Measurements from ENCODE around the gene TBC1D1. TPM values are rescaled to one million over a fixed set of nuclear protein-coding genes. Genes with fewer than 3 reads are reported as not detected.

Gene TBC1D1
- total RNA-seq, 1 experiment from 2014 or later = 89.0 TPM

DNA sequence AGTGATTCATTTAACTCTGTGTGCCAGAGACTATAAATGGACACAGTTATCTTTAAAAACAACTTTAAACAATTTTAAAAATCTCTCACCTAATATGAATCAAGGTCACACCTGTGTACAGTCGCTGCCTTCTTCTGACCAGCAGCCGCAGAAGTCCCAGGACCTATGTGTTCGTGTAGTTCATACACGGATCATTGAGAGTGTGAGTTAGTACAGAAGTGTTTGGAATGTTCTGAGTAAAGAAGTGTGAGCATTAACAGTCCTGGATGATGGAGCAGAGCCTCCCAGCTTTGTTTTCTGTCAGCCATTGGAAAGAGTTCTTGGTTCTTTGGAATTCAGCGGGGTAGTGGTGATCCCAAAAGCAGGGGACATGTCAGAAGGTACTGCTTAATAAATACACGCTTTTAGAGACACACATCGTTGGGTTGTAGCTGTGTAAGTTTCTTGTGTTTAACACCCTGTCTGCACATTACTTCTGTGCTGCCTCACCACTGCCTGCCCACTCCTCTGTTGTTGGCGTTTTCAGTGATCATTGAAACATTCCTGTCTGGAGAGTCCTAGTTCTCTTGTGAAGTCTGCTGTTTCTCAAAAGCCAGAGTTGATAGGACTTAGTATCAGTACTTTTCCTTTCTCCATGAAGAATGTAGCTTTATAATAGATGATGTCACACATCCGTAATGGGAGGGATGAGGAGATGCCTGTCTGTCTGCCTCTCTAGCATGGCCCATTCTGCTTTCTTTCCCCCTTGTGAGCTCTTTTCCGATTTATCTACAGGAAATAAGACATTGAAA lies 159.9 kb downstream of the TBC1D1 start:
- no peaks in the 10 kb centered on the region for H3K9me3 ChIP-seq (ENCODE audit: low read length)
- peak overlapping the region; percentile 68 for H3K27ac ChIP-seq (ENCODE audit: low read length)
- H3K4me1 ChIP-seq (ENCODE audit: insufficient read depth, low read length) = peaks cover 30% of the 10 kb centered on the region
- H3K36me3 ChIP-seq (ENCODE audit: low read depth, low read length) = no peaks in the 10 kb centered on the region
- no peak overlapping the region for H3K9ac ChIP-seq (ENCODE audit: low read length)
- no peaks in the 10 kb centered on the region for H3K79me2 ChIP-seq (ENCODE audit: low read length)
- no peaks in the 10 kb centered on the region for H4K20me1 ChIP-seq (ENCODE audit: low read length)
- H2AFZ ChIP-seq (ENCODE audit: low read length) = no peak overlapping the region
- H3K27me3 ChIP-seq (ENCODE audit: low read length) = no peaks in the 10 kb centered on the region
- BruUV-seq (replicated peaks) = no TSS peak
- ATAC-seq (no peak), DNase-seq (no peak)
- no peaks in the 10 kb centered on the region for H3F3A ChIP-seq (ENCODE audit: low read length, unreplicated experiment)
- POLR2A ChIA-PET (ENCODE audit: unreplicated experiment) = no interaction called here
- H3K4me2 ChIP-seq (ENCODE audit: low read length) = peak overlapping the region; percentile 77
- H3K9me2 ChIP-seq (replicated peaks; ENCODE audit: low read length) = no peaks in the 10 kb centered on the region
- peak overlapping the region; percentile 60; the same call in 1 of the 2 replicates for H3K4me3 ChIP-seq (ENCODE audit: low read length)
- CTCF ChIA-PET = no interaction called here
- no peak for TF ChIP-seq EZH2 (IDR thresholded peaks at IDR 0.05; ENCODE audit: low read length, unreplicated experiment)
- no peak for TF ChIP-seq EZH2phosphoT487 (IDR thresholded peaks at IDR 0.05; ENCODE audit: borderline replicate concordance, low read length)
- TF ChIP-seq, protein P1, sequence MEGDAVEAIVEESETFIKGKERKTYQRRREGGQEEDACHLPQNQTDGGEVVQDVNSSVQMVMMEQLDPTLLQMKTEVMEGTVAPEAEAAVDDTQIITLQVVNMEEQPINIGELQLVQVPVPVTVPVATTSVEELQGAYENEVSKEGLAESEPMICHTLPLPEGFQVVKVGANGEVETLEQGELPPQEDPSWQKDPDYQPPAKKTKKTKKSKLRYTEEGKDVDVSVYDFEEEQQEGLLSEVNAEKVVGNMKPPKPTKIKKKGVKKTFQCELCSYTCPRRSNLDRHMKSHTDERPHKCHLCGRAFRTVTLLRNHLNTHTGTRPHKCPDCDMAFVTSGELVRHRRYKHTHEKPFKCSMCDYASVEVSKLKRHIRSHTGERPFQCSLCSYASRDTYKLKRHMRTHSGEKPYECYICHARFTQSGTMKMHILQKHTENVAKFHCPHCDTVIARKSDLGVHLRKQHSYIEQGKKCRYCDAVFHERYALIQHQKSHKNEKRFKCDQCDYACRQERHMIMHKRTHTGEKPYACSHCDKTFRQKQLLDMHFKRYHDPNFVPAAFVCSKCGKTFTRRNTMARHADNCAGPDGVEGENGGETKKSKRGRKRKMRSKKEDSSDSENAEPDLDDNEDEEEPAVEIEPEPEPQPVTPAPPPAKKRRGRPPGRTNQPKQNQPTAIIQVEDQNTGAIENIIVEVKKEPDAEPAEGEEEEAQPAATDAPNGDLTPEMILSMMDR (conservative IDR thresholded peaks at IDR 0.05; ENCODE audit: low read depth, low read length) = no peak
- intact Hi-C loops (cut with micrococcal nuclease) = loop anchor here (5.0 kb wide), 1 partner anchor 622 kb away; no protein-coding TSS in a partner anchor

DNA sequence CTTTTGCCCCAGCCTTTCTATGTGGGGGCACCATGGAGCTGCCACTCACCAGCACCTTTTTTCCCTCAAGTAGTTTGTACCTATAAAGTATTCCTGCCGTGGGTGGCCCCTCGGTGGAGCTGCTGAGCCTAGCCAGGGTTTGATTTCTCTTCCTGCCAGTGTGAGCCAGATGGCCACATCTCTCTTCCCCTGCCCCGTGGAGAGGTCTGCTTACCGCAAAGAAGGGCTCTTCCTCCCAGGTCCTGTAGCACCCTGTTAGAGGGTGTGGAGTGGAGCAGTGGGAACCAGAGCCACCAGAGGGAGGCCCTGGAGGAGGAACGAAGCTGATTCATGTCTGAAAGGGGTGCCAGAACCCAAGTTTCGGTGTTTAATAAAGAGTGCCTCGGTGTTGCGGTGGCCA lies 164.7 kb downstream of the TBC1D1 start:
- no TSS peak for BruUV-seq (replicated peaks)
- no peaks in the 10 kb centered on the region for H3K9me2 ChIP-seq (replicated peaks; ENCODE audit: low read length)
- DNase-seq (no peak), ATAC-seq (no peak)
- H2AFZ ChIP-seq (ENCODE audit: low read length) = no peak overlapping the region
- no peaks in the 10 kb centered on the region for H4K20me1 ChIP-seq (ENCODE audit: low read length)
- no peak overlapping the region for H3K9ac ChIP-seq (ENCODE audit: low read length)
- H3K79me2 ChIP-seq (ENCODE audit: low read length) = no peaks in the 10 kb centered on the region
- H3K36me3 ChIP-seq (ENCODE audit: low read depth, low read length) = no peaks in the 10 kb centered on the region
- H3K27me3 ChIP-seq (ENCODE audit: low read length) = no peaks in the 10 kb centered on the region
- H3K4me1 ChIP-seq (ENCODE audit: insufficient read depth, low read length) = peaks cover 2% of the 10 kb centered on the region
- TF ChIP-seq EZH2 (IDR thresholded peaks at IDR 0.05; ENCODE audit: low read length, unreplicated experiment) (no peak), EZH2phosphoT487 (IDR thresholded peaks at IDR 0.05; ENCODE audit: borderline replicate concordance, low read length) (no peak)
- intact Hi-C loops (cut with micrococcal nuclease) = no loop called here
- H3F3A ChIP-seq (ENCODE audit: low read length, unreplicated experiment) = no peaks in the 10 kb centered on the region
- H3K4me3 ChIP-seq (ENCODE audit: low read length) = no peak overlapping the region
- H3K4me2 ChIP-seq (ENCODE audit: low read length) = no peak overlapping the region
- ChIA-PET CTCF (no interaction called here), POLR2A (ENCODE audit: unreplicated experiment) (no interaction called here)
- H3K9me3 ChIP-seq (ENCODE audit: low read length) = no peaks in the 10 kb centered on the region
- H3K27ac ChIP-seq (ENCODE audit: low read length) = no peak overlapping the region

DNA sequence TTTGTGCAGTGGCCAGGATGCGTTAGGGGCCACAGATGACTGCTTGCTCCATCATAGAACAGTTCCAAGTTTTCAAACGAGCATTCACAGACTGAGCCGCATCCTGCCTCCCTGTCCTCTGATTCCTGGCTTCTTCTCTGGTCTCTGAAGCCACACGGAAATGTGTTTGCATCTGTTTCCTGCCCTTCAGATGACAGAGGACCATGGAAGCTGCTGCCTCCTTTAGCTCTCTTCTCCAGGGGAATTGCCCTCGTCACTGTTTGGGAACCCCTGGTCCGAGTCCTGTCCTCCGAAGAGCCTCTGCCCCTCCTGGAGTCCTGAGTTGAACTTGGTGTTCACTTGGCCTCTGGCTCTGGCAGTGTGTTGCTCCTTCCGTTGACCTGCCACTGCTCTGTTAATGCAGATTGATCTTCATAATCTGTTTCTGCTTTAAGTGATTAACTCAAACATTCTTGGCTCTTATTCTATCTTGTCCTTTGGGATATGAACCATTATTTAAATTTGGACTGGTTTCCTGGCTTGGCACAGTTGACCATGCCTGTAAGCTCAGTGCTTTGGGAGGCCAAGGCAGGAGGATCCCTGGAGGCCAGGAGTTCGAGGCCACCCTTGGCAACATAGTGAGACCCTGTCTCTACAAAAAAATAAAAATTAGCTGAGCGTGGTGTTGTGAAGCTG lies 165.3 kb downstream of the TBC1D1 start:
- H3K9me3 ChIP-seq (ENCODE audit: low read length) = no peaks in the 10 kb centered on the region
- ATAC-seq = no peak
- H3K4me2 ChIP-seq (ENCODE audit: low read length) = no peak overlapping the region
- no peaks in the 10 kb centered on the region for H3K79me2 ChIP-seq (ENCODE audit: low read length)
- POLR2A ChIA-PET (ENCODE audit: unreplicated experiment) = no interaction called here
- intact Hi-C loops (cut with micrococcal nuclease) = no loop called here
- no peak overlapping the region for H3K4me3 ChIP-seq (ENCODE audit: low read length)
- no peaks in the 10 kb centered on the region for H3K9me2 ChIP-seq (replicated peaks; ENCODE audit: low read length)
- H3K27me3 ChIP-seq (ENCODE audit: low read length) = no peaks in the 10 kb centered on the region
- no peak overlapping the region for H3K27ac ChIP-seq (ENCODE audit: low read length)
- no peak for TF ChIP-seq EZH2 (IDR thresholded peaks at IDR 0.05; ENCODE audit: low read length, unreplicated experiment)
- no peak for TF ChIP-seq EZH2phosphoT487 (IDR thresholded peaks at IDR 0.05; ENCODE audit: borderline replicate concordance, low read length)
- TF ChIP-seq, protein P1 (conservative IDR thresholded peaks at IDR 0.05; ENCODE audit: low read depth, low read length) = no peak
- no peak overlapping the region for H3K9ac ChIP-seq (ENCODE audit: low read length)
- no peaks in the 10 kb centered on the region for H3F3A ChIP-seq (ENCODE audit: low read length, unreplicated experiment)
- no peaks in the 10 kb centered on the region for H4K20me1 ChIP-seq (ENCODE audit: low read length)
- CTCF ChIA-PET = no interaction called here
- H2AFZ ChIP-seq (ENCODE audit: low read length) = no peak overlapping the region
- no peaks in the 10 kb centered on the region for H3K4me1 ChIP-seq (ENCODE audit: insufficient read depth, low read length)
- no TSS peak for BruUV-seq (replicated peaks)
- no peaks in the 10 kb centered on the region for H3K36me3 ChIP-seq (ENCODE audit: low read depth, low read length)
- DNase-seq = no peak

Measured in PC-3 (cell line).